Brain microvascular endothelial cell (primary cell): ENCODE results near the gene LENG8.

Experiments used
- DNase-seq: peaks from one replicate; pipeline ENCODE4 v3.0.0-alpha.2; 2020
- H3K27ac ChIP-seq: fragments of 250-450 bp; sonication (Bioruptor Pico); 2 replicates; pipeline ENCODE4 v1.5.1; 2020; ENCODE audit warnings: mild to moderate bottlenecking, moderate library complexity
- H3K27me3 ChIP-seq: fragments of 250-450 bp; sonication (Bioruptor Pico); replicated peaks from 2 replicates; pipeline ENCODE4 v1.5.1; 2020; ENCODE audit warnings: mild to moderate bottlenecking
- H3K36me3 ChIP-seq: fragments of 250-450 bp; sonication (Bioruptor Pico); replicated peaks from 2 replicates; pipeline ENCODE4 v1.5.1; 2020; ENCODE audit warnings: mild to moderate bottlenecking
- H3K4me3 ChIP-seq: 2 replicates; pipeline ENCODE4 v1.5.1; 2011; ENCODE audit warnings: low read depth, mild to moderate bottlenecking, control low read depth, low read length, moderate library complexity
- in situ Hi-C: cut with HindIII; loops from 2 replicates; pipeline ENCODE4 v1.10.0; 2017; ENCODE audit warnings: low sequenced_read_pairs, low pct_ligation_motif_present
- TF ChIP-seq, protein P1 (sequence below): IDR thresholded peaks from 2 replicates; pipeline ENCODE4 v1.5.1; 2011; ENCODE audit warnings: low read depth, mild to moderate bottlenecking, moderate library complexity, low read length, control low read depth, inconsistent platforms; ENCODE audit errors: missing control alignments

The LENG8 gene

DNA sequence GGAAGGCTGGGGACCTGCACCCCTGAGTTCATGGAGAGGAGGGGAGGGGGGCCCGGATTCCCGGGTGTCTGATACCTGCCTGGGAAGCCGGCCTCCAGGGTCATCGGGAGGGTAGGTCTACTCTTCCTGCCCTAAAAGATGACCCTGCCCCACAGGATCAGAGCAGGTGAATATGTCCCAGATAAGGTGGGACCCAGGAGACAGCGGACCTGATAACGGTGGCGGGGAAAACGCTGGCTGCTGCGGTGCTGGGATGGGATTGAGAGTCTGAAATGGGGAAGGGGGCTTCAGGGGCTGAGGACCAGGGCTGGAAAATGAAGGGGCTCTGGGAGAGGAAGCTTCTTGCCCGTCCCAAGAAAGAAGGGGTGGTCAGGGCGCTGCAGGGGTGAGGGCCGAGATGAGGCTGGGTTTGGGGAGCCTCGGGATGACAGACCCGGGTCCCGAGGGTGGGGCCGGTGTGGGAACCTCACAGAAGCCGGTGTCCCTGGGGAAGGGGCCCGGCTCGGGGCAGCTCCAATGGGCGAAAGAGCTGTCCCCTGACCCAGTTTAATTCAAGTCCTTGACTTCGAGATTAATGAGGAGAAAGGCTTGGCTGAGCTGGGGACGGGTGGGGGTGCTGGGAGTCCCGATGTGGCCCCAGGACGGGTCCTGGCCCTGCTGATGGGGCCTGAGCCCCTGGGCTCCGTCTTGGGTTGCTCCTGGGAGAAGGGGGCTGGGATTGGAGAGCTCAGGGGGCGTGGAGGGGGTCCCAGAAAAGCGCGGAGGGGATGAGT lies 32.9 kb upstream of the LENG8 start:
- no peak overlapping the region for H3K4me3 ChIP-seq
- TF ChIP-seq, protein P1, sequence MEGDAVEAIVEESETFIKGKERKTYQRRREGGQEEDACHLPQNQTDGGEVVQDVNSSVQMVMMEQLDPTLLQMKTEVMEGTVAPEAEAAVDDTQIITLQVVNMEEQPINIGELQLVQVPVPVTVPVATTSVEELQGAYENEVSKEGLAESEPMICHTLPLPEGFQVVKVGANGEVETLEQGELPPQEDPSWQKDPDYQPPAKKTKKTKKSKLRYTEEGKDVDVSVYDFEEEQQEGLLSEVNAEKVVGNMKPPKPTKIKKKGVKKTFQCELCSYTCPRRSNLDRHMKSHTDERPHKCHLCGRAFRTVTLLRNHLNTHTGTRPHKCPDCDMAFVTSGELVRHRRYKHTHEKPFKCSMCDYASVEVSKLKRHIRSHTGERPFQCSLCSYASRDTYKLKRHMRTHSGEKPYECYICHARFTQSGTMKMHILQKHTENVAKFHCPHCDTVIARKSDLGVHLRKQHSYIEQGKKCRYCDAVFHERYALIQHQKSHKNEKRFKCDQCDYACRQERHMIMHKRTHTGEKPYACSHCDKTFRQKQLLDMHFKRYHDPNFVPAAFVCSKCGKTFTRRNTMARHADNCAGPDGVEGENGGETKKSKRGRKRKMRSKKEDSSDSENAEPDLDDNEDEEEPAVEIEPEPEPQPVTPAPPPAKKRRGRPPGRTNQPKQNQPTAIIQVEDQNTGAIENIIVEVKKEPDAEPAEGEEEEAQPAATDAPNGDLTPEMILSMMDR = no peak
- H3K27me3 ChIP-seq = peaks cover 27% of the 10 kb centered on the region

DNA sequence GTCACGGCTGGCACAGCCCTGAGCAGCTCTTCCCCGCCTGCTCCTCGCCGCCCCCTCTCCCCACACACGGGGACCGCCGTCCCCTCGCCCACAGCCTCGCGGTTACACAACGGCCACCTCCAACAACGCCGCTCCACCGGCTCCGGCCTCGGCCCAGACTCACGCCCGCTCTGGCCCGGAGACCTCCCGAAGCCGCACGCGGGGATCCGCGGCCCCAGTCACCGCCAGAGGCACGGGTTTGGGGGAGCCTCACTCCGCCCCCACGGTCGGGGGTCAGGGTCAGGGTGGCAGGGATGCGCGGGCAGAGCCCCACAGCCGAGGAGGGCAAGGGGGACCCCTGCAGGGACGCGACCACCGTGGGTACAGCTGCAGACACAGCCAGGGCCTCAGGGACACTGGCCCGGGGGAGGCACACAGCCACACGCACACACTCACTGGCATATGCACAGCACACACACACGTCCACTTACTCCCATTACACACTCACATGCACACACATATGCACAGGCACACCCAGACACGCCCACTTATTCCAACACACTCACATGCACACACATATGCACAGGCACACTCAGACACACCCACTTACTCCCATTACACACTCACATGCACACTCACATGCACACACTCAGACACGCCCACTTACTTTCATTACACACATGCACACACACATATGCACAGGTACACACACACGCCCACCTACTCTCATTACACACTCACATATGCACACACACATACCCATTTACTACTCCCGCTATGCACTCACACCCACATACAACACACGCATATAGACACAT lies 32.1 kb upstream of the LENG8 start:
- in situ Hi-C loops = no loop called here
- H3K4me3 ChIP-seq = no peak overlapping the region
- TF ChIP-seq, protein P1 = no peak
- no peak for DNase-seq
- no peaks in the 10 kb centered on the region for H3K36me3 ChIP-seq
- peaks cover 27% of the 10 kb centered on the region for H3K27me3 ChIP-seq
- no peak overlapping the region for H3K27ac ChIP-seq

More for the DNA sequence above, 32.9 kb upstream of the LENG8 start:
- Histone ChIP-seq H3K27ac (no peak overlapping the region), H3K36me3 (no peaks in the 10 kb centered on the region)
- DNase-seq = no peak
- in situ Hi-C loops = no loop called here

DNA sequence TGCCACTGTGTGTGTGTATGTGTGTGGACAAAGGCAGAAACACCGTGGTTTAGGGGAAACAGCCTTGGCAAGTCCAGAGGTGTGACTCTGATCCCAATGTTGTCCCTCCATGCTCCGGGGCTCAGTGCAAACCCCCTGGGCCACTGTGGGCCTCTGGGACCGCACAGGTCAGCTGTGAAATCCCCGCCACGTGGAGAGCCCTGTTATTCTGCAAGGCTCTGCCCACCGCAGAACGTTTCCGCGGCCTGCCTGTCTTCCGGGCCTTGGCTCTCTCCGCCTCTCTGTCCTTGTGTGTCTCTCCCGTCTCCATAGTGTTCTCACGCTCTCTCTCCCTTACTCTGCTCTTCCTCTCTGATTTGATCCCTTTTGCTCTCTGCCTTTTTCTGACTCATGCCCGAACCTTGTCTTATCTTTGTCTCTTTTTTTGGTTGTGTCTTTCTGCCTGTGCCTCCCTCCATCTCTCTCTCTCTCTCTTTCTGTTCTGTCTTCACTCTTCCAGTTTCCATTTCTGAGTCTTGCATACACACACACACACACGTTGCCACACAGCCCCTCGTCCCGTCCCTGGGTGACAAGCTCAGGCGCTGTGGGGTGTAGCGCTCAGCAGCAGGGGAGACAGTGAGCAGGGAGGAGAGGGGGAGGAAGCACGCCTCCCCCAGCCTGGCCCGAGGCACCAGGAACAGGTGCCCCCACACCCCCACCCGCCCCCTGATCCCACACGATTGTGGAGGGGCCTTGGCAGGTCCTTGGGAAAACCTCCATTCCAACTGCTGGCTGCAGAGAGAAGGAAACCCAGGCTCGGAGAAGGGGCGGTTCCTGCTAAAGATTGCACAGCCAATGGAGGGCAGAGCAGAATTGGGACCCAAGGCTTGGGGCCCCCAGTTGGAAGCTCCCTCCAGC lies 30.7 kb upstream of the LENG8 start:
- Histone ChIP-seq H3K4me3 (no peak overlapping the region), H3K36me3 (no peaks in the 10 kb centered on the region), H3K27ac (no peak overlapping the region), H3K27me3 (peaks cover 27% of the 10 kb centered on the region)
- peak; percentile 68 for DNase-seq
- in situ Hi-C loops = no loop called here
- TF ChIP-seq, protein P1 = no peak

GRCh38 chr19:54418930-54419800 lies 29.8 kb upstream of the LENG8 start:
- H3K27ac ChIP-seq = no peak overlapping the region
- peaks cover 27% of the 10 kb centered on the region for H3K27me3 ChIP-seq
- in situ Hi-C loops = no loop called here
- TF ChIP-seq, protein P1 = no peak
- no peak for DNase-seq
- no peaks in the 10 kb centered on the region for H3K36me3 ChIP-seq
- H3K4me3 ChIP-seq = no peak overlapping the region

GRCh38 chr19:54420068-54420382 lies 29.0 kb upstream of the LENG8 start:
- TF ChIP-seq, protein P1 = no peak
- Histone ChIP-seq H3K27me3 (peaks cover 23% of the 10 kb centered on the region), H3K27ac (no peak overlapping the region), H3K36me3 (no peaks in the 10 kb centered on the region), H3K4me3 (no peak overlapping the region)
- no peak for DNase-seq
- in situ Hi-C loops = no loop called here
